Adrenal gland (tissue), 12 donors: ENCODE measurements around the gene PTBP3. TPM values are rescaled to one million over a fixed set of nuclear protein-coding genes. Genes with fewer than 3 reads are reported as not detected.

Experiments used
- DNase-seq, 7 donors: peaks; one replicate each; pipeline ENCODE4 v3.0.0-alpha.2; 2019 to 2020
- H3K27ac ChIP-seq, 5 donors: fragments of 200-600 bp; sonication (generic) in 4 of 5; 1 replicate in 3 of 5; 2 replicates in 2 of 5; pipeline versions ENCODE4 v1.5.1 to v1.8.0; 2016 to 2020; ENCODE audit warnings: mild to moderate bottlenecking in 1 of 5
- H3K27me3 ChIP-seq: fragments of 200-600 bp; 2 replicates; pipeline ENCODE4 v1.8.0; 2021
- H3K36me3 ChIP-seq, 2 donors: fragments of 200-600 bp; replicated peaks in 1 of 2; 1 replicate in 1 of 2; 2 replicates in 1 of 2; pipeline versions ENCODE4 v1.5.1 to v1.8.0; 2018 to 2022
- H3K4me1 ChIP-seq, 2 donors: fragments of 200-600 bp; replicated peaks in 1 of 2; 1 replicate in 1 of 2; 2 replicates in 1 of 2; pipeline versions ENCODE4 v1.5.1 to v1.8.0; 2018 to 2021
- H3K4me3 ChIP-seq, 4 donors: fragments of 200-600 bp; sonication (generic) in 3 of 4; one replicate each; pipeline ENCODE4 v1.5.1; 2016 to 2018
- H3K9me3 ChIP-seq, 3 donors: fragments of 200-600 bp; sonication (generic) in 1 of 3; replicated peaks in 1 of 3; 1 replicate in 2 of 3; 2 replicates in 1 of 3; pipeline versions ENCODE4 v1.5.1 to v1.8.0; 2016 to 2021
- POLR2A ChIP-seq, 2 donors: fragments of 450-650 bp; IDR thresholded peaks; one replicate each; pipeline ENCODE4 v1.6.1; 2017; ENCODE audit warnings: antibody characterized with exemption in 2 of 2, mild to moderate bottlenecking in 2 of 2, moderate library complexity in 1 of 2
- WGBS, 4 donors: extraction: QIAGEN DNeasy Blood & Tissue Kit in 2 of 4; methylation state at CpG; one replicate each; pipeline versions ENCODE4 v1.1.5 to v1.1.7; 2013 to 2017; 5-methylcytosine and 5-hydroxymethylcytosine counted together
- intact Hi-C, 2 donors: fragments of 100-400 bp; cut with DNase I; formaldehyde crosslinking; loops; one replicate each; pipeline versions ENCODE4 v1.14.1 to v1.15.0; 2022 to 2023
- polyA plus RNA-seq, 3 donors: library from polyadenylated mRNA; stranded (reverse); fragments of 200-250 nt in 2 of 3; fragments of 350-450 nt in 1 of 3; fragmentation: Illumina TruSeq in 1 of 3; extraction: RNeasy Lipid Tissue Mini Kit (QIAGEN cat#74804) in 1 of 3; gene quantifications; one replicate each; pipeline ENCODE4 v1.2.3, GENCODE V29; 2013 to 2014
- total RNA-seq, 9 donors: library from RNA; depleted of rRNA in 4 of 9; stranded (reverse); fragments of >200 nt in 4 of 9; fragments of 120-200 nt in 1 of 9; fragmentation: NEBNext Ultra II Directional in 1 of 9; extraction: Animal tissue kit (Norgen Biotek cat#: 25700) in 1 of 9; gene quantifications; one replicate each; pipeline versions ENCODE4 v1.1.0 to v1.2.4, GENCODE V29; 2013 to 2023
- TF ChIP-seq, protein P1 (sequence below), 6 experiments: fragments of 450-650 bp in 4 of 6; fragments of 200-600 bp in 2 of 6; sonication (generic) in 1 of 6; IDR thresholded peaks; 1 replicate in 5 of 6; 2 replicates in 1 of 6; pipeline versions ENCODE4 v1.5.1 to v1.8.0; 2016 to 2021; ENCODE audit warnings: antibody characterized with exemption in 6 of 6, mild to moderate bottlenecking in 2 of 6, moderate library complexity in 1 of 6
- donor health status: healthy with polysubstance abuse.
- donor health status: Bipolar disorder and iron deficiency.
- donor health status: DM: yes; HTN: yes; CAD: no.
- donor health status: DM: no; HTN: no; CAD: no.
- donor health status: DM: no; HTN: no; CAD: no.
- donor health status: DM: yes; HTN: yes; CAD: no.

Gene PTBP3
- total and polyA plus RNA-seq, 12 donors = 4.4 to 56.6 (median 30.8) TPM

DNA sequence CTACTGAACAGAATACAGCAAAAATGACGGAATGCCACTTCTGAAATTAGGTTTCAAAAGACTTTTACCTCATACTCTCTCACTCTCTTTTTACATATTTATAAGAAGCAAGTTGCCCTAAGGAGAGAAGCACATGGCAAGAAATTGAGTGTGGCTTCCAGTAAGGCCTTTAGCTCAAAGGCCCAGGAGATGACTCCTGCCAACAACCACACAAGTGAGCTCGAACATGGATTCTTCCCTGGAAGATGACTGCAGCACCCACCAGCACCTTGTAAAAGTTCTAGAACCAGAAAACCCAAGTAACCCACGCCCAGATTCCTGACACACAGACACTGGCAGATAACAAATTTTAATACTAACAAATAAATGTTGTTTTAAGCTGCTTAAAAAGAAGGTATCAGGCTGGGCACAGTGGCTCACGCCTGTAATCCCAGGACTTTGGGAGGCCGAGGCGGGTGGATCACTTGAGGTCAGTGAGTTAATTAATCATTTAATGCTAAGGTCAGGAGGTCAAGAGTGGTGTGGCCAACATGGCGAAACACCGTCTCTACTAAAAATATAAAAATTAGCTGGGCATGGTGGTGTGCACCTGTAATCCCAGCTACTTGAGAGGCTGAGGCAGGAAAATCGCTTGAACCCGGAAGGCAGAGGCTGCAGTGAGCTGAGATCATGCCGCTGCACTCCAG, 17.0 kb downstream of the PTBP3 start:
- 89 to 91% (median 90%) methylated on average over 11 of the region's 11 CpGs for WGBS, 4 donors

DNA sequence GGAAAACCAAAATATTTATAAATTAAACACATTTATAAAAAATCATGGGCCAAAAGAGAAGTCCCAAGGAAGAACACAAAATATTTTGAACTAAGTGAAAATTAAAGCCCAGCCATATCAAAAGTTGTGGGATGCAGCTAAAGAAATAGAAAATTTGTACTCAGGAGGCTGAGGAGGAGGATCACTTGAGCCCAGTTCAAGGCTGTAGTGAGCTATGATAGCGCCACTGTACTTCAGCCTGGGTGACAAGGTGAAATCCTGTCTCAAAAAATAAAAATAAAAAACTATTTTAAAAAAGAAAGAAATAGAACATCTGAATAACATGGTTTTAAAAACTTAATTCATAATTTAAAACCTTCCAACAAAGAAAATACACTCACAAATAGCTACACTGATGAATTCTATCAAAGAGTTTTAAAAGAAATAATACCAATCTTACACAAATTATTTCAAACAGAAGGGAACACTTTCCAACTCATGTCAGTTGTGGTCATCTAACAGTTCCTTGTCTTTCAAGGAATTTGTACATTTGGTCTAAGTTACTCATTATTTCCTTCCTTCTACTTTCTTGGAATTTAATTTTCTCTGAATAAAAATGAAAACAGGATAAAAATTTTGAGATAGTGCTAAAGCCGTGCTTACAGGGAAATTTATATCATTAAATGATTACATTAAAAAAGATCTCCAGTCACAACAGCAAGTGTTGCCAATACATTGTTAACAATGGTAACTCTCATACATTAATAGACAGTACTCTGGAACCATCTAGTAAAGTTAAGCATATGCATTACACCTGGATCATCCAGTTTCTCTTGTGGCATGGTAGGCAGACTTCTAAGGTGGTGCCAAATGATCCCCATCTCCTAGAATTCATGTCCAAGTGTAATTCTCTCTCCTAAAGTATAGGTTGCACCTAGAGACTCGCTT, 17.8 kb downstream of the PTBP3 start:
- Histone ChIP-seq H3K4me1 (peaks cover 6 to 31% of the 10 kb centered on the region in 2 donors), H3K4me3 (no peak overlapping the region), H3K9me3 (no peaks in the 10 kb centered on the region), H3K27ac (no peak overlapping the region), H3K27me3 (no peaks in the 10 kb centered on the region), H3K36me3 (no peaks in the 10 kb centered on the region)
- intact Hi-C loops = no loop called here
- DNase-seq = no peak
- TF ChIP-seq, protein P1, sequence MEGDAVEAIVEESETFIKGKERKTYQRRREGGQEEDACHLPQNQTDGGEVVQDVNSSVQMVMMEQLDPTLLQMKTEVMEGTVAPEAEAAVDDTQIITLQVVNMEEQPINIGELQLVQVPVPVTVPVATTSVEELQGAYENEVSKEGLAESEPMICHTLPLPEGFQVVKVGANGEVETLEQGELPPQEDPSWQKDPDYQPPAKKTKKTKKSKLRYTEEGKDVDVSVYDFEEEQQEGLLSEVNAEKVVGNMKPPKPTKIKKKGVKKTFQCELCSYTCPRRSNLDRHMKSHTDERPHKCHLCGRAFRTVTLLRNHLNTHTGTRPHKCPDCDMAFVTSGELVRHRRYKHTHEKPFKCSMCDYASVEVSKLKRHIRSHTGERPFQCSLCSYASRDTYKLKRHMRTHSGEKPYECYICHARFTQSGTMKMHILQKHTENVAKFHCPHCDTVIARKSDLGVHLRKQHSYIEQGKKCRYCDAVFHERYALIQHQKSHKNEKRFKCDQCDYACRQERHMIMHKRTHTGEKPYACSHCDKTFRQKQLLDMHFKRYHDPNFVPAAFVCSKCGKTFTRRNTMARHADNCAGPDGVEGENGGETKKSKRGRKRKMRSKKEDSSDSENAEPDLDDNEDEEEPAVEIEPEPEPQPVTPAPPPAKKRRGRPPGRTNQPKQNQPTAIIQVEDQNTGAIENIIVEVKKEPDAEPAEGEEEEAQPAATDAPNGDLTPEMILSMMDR (IDR thresholded peaks at IDR 0.05) = no peak
- no peak for TF ChIP-seq POLR2A (IDR thresholded peaks at IDR 0.05)
- WGBS, 4 donors = 62 to 72% (median 66%) methylated on average over 3 of the region's 3 CpGs

More for the DNA sequence above, 17.0 kb downstream of the PTBP3 start:
- no peak for TF ChIP-seq POLR2A (IDR thresholded peaks at IDR 0.05)
- TF ChIP-seq, protein P1 (IDR thresholded peaks at IDR 0.05) = no peak
- H3K27me3 ChIP-seq = no peaks in the 10 kb centered on the region
- no peaks in the 10 kb centered on the region for H3K36me3 ChIP-seq
- H3K4me3 ChIP-seq = no peak overlapping the region
- no peak for DNase-seq
- peaks cover 6 to 31% of the 10 kb centered on the region in 2 donors for H3K4me1 ChIP-seq
- intact Hi-C loops = no loop called here
- H3K27ac ChIP-seq = no peak overlapping the region
- no peaks in the 10 kb centered on the region for H3K9me3 ChIP-seq

DNA sequence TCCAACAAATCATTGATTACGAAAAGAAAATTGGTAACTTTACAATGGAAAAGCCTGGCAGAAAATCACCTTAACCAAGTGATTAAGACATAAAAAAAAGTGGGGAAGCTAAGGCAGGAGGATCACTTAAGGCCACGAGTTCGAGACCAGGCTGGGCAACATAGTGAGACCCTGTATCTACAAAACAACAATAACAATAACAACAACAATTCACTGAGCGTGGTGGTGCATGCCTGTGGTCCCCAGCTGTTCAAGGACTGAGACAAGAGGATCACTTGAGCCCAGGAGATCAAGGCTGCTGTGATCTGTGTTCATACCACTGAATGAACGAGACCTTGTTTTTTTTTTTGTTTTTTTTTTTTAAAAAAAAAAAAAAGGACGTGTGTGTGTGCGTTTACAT, 21.3 kb downstream of the PTBP3 start:
- intact Hi-C loops = no loop called here
- Histone ChIP-seq H3K27me3 (no peaks in the 10 kb centered on the region), H3K27ac (no peak overlapping the region), H3K9me3 (no peaks in the 10 kb centered on the region), H3K36me3 (no peaks in the 10 kb centered on the region), H3K4me3 (no peak overlapping the region), H3K4me1 (peaks cover 6 to 31% of the 10 kb centered on the region in 2 donors)
- WGBS, 4 donors = 76 to 83% (median 80%) methylated on average over 7 of the region's 7 CpGs
- TF ChIP-seq, protein P1 (IDR thresholded peaks at IDR 0.05) = no peak
- TF ChIP-seq POLR2A (IDR thresholded peaks at IDR 0.05) = no peak
- no peak for DNase-seq

DNA sequence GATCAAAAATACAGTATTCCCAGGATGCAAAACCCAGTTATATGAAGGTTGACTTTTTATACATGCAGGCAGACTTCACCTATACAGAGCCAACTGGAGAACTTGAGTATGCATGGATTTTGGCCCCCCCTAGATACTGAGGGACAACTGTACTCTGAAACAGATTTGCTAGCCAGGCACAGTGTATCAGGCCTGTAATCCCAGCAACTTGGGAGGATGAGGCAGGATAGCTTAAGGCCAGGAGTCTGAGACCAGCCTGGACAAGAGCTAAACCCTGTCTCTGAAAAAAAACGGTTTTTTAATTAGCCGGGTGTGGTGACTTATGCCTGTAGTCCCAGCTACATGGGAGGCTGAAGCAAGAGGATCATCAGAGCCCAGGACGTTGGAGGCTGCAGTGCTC, 21.9 kb downstream of the PTBP3 start:
- no peak overlapping the region for H3K27ac ChIP-seq
- intact Hi-C loops = no loop called here
- peaks cover 6 to 30% of the 10 kb centered on the region in 2 donors for H3K4me1 ChIP-seq
- H3K27me3 ChIP-seq = no peaks in the 10 kb centered on the region
- H3K9me3 ChIP-seq = no peaks in the 10 kb centered on the region
- TF ChIP-seq, protein P1 (IDR thresholded peaks at IDR 0.05) = no peak
- TF ChIP-seq POLR2A (IDR thresholded peaks at IDR 0.05) = no peak
- H3K36me3 ChIP-seq = no peaks in the 10 kb centered on the region
- WGBS, 4 donors = 80 to 90% (median 85%) methylated on average over 3 of the region's 3 CpGs
- no peak overlapping the region for H3K4me3 ChIP-seq
- no peak for DNase-seq
